ENCODE results near the gene MFSD1.
A peak's percentile ranks its signal among the peaks of the same experiment; 100 is the strongest.

MFSD1 gene, protein sequence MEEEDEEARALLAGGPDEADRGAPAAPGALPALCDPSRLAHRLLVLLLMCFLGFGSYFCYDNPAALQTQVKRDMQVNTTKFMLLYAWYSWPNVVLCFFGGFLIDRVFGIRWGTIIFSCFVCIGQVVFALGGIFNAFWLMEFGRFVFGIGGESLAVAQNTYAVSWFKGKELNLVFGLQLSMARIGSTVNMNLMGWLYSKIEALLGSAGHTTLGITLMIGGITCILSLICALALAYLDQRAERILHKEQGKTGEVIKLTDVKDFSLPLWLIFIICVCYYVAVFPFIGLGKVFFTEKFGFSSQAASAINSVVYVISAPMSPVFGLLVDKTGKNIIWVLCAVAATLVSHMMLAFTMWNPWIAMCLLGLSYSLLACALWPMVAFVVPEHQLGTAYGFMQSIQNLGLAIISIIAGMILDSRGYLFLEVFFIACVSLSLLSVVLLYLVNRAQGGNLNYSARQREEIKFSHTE

DNA sequence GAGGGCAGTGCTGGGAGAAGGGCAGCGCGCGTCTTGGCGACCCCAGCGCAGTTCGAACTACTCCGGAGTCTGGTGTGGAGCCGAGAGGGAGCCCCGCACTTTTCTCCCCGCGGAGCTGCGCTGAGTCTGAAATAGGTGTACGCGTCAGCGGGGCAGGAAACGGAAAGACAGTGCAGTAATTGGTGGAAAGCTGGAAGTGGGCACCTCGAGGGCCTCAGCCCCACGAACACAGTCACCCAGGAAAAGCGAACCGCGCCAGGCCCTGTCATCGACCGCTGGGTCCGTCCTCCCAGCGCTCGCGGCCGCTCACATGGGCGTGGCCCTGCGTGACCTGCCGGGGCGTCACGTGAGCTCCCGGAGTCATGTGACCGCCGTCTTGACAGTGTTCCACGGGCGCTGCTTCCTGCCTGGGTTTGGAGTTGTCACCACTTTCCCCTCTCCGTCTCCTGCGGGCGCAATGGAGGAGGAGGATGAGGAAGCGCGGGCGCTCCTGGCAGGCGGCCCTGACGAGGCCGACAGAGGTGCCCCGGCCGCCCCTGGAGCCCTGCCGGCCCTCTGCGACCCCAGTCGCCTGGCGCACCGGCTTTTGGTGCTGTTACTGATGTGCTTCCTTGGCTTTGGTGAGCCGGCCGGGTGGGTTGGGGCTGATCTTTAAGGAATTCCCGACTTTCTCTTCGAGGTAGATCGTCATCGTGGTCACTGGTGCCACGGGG, at the start of gene MFSD1:
Gene MFSD1 (plus strand): TSS at position 359 of the 713 bp plus-strand sequence. CDS start 99 bp downstream, at position 458.
- peak; percentile 93 for DNase-seq

- no peak for DNase-seq
Observed at GRCh38 chr3:158753854-158754253, 48.0 kb upstream of the MFSD1 start.

- DNase-seq, result no peak
Observed at GRCh38 chr3:158755421-158755820, 46.4 kb upstream of the MFSD1 start.

- DNase-seq, result no peak
Observed at GRCh38 chr3:158761350-158761749, 40.5 kb upstream of the MFSD1 start.

DNA sequence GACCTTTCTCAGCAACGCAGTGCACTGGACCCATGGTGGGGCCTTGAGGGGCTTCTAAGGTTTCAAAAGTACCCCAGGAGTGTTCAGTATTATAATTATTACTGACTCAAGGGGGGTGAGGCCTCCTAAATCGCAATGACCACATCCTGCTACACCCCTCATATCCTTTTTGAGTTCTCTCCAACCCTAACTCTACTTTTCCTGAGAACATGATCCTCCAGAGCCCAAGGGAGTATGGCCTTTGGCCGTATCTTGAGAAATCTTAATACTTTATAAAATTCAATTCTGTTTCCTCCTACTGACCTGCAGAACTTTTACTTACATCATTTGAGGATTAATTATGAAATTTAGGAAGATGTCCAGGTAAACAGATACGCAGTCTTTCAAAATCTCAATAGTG, 39.2 kb upstream of the MFSD1 start:
- DNase-seq, result no peak

GRCh38 chr3:158763421-158763820, 38.4 kb upstream of the MFSD1 start:
- no peak for DNase-seq

- no peak for DNase-seq
Observed at GRCh38 chr3:158765518-158766205, 36.2 kb upstream of the MFSD1 start.

DNA sequence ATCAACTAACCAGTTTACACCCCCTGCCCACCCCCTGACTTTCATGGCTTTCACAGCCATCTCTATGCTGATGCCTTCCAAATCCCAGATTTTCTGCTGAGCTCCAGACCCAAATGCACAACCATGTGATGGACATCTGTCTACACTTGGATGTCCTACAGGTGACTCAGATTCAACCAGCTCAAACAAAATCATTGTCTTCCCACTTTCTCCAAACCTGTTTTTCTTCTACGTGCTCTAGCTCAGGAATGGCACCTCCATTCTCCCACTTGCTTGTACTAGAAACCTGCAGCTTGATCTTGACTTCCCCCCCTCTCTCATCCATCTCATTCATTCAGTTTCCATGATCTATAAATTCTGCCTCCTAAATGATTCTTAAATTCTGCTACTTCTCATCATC, 35.5 kb upstream of the MFSD1 start:
- DNase-seq, result no peak

- no peak for DNase-seq
Observed at GRCh38 chr3:158768361-158768787, 33.5 kb upstream of the MFSD1 start.

DNA sequence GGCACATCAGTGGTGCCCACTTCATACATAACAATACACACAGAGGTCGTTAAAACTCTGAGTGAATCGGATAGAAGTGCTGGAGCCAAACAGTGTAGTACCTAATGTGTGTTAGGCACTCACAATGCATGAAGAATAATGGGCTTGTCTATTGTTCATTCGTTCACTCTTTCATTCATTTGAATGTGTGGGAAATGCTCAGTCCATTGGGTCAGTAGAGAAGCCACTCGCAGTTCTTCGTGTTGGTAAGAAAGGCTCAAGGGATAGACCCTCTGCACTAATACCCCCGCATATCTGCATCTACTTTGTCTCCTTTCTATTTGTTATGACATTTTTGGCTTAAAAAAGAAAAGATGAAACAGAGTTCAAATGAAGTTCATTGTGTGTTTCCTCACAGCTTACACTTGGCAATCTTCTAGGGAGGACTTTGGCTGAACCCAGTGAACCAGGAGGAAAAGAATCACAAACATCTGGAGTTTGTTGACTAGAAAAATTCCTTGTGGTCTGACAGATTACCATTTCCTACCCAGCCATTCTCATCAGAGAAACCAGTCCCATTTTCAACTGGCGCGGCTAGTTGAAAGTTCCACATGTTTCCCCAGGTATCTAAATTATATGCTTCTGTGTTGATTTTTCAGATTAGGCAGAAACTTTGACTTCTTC, 32.8 kb upstream of the MFSD1 start:
- DNase-seq, result no peak

- no peak for DNase-seq
Observed at GRCh38 chr3:158769549-158769948, 32.3 kb upstream of the MFSD1 start.

- DNase-seq, result no peak
Observed at GRCh38 chr3:158769952-158770740, 31.7 kb upstream of the MFSD1 start.

- no peak for DNase-seq
Observed at GRCh38 chr3:158770741-158771350, 31.0 kb upstream of the MFSD1 start.

DNA sequence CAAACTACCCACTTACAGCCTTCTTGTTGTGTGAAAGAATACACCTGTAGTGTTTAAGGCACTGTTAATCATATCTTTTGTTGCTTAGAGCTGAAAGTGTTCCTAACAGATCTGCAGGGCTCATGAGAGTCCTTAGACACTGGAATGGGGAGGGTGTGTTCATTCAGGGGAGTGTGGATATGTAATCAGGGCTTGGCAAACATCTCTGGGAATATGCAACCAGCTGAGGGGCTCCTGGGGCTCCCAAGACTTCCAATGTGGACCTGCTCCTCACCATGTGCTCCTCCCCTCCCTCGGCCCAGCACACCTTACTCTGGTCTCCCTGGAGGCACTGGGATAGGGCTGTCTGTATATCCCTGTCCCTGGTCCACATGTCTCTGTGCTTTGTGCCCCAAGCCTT, 30.3 kb upstream of the MFSD1 start:
- DNase-seq, result no peak

DNA sequence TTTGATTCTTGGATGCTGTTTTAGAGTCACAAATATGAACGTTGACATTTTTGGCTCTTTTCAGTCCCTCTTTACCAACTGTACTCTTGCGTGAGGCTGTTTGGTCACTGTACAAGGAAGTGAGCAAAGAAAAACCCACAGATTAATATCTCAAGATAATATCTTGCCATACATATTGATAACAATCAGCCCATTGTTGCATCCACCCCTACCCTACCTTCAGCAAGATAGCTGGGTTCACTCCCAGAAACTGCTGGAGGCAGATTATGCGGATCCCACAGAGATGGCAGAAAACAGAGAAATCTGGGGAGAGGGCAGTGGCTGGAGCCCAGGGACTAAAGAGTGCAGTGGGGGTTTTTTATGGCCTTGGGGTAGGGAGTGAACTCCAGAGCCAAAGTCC, 29.9 kb upstream of the MFSD1 start:
- no peak for DNase-seq

DNA sequence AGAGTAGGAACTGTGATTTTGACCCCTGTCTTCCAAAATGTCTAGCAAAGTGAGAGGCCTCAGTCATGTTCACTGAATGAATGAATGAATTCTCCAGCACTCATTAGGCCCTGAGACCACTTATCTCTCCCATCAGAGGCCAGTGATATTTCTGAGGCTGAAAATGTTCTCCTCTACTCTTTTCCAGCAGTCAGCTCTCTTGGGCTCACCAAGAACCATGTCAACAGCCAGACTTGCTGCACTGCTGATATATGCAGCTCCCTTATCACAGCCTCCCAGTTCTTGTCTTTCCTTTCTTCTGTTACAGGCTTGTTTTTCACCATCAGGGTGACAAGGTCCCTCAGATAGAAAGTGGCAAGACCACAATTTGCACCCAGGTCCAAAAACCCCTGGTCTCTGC, 28.7 kb upstream of the MFSD1 start:
- no peak for DNase-seq

- DNase-seq, result no peak
Observed at GRCh38 chr3:158773845-158774830, 27.7 kb upstream of the MFSD1 start.

DNA sequence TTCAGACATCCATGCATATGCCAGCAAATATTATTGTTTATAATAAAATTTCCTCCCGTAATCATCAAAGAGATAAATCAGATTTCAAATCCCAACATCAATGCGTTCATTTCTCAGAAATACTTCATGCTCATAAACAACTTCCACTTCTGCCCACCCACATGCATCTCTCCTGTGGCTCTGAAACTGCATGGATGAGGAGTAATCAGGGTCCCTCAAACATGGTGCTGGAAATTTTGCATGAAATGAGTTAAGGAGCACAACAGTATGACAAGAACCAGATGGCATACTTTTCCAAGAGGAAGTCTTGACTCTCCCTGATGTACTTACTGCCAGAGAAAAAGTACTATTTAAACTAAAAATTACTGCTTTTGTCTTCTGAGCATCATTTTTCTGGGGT, 26.9 kb upstream of the MFSD1 start:
- no peak for DNase-seq

GRCh38 chr3:158775426-158776410, 26.1 kb upstream of the MFSD1 start:
- no peak for DNase-seq

Data from activated CD4-positive, alpha-beta T cell treated with anti-CD3 and anti-CD28 coated beads, Interleukin-2, Interleukin-6, amounts not matched to agents 100 ng/mL and 50 ng/mL, durations not matched to agents 16 hours and 8 hours (primary cell).